ENCODE data around the gene JAM2.
A peak's percentile ranks its signal among the peaks of the same experiment; 100 is the strongest.

Gene JAM2

GRCh38 chr21:25639551-25640201 lies 618 bp downstream of the JAM2 start:
- peak overlapping the region; percentile 31 for H3K27ac ChIP-seq (ENCODE audit: low read length)
- no peaks in the 10 kb centered on the region for H3K27me3 ChIP-seq (ENCODE audit: low read depth, low read length)
- no peaks in the 10 kb centered on the region for H3K36me3 ChIP-seq (replicated peaks; ENCODE audit: low read depth, low read length)
- H3K4me2 ChIP-seq (ENCODE audit: low read length): peak overlapping the region; percentile 90
- H2AFZ ChIP-seq (ENCODE audit: low read depth, low read length): peak overlapping the region; percentile 85
- peak overlapping the region; percentile 79 for H3K9ac ChIP-seq (ENCODE audit: low read length)
- H3K9me3 ChIP-seq (ENCODE audit: insufficient read depth, low read length): no peaks in the 10 kb centered on the region
- TF ChIP-seq EZH2phosphoT487 (IDR thresholded peaks at IDR 0.05; ENCODE audit: low read depth): no peak
- TF ChIP-seq, protein P1, sequence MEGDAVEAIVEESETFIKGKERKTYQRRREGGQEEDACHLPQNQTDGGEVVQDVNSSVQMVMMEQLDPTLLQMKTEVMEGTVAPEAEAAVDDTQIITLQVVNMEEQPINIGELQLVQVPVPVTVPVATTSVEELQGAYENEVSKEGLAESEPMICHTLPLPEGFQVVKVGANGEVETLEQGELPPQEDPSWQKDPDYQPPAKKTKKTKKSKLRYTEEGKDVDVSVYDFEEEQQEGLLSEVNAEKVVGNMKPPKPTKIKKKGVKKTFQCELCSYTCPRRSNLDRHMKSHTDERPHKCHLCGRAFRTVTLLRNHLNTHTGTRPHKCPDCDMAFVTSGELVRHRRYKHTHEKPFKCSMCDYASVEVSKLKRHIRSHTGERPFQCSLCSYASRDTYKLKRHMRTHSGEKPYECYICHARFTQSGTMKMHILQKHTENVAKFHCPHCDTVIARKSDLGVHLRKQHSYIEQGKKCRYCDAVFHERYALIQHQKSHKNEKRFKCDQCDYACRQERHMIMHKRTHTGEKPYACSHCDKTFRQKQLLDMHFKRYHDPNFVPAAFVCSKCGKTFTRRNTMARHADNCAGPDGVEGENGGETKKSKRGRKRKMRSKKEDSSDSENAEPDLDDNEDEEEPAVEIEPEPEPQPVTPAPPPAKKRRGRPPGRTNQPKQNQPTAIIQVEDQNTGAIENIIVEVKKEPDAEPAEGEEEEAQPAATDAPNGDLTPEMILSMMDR (IDR thresholded peaks at IDR 0.05; ENCODE audit: low read depth, low read length): peak; percentile 39
- peaks cover 17% of the 10 kb centered on the region for H3K4me1 ChIP-seq (ENCODE audit: low read length)
- no peaks in the 10 kb centered on the region for H4K20me1 ChIP-seq (ENCODE audit: insufficient read depth, low read length)
- H3K79me2 ChIP-seq (ENCODE audit: low read length): no peaks in the 10 kb centered on the region
- H3K4me3 ChIP-seq (ENCODE audit: low read length): peak overlapping the region; percentile 83

- Histone ChIP-seq H3K36me3 (replicated peaks; ENCODE audit: low read depth, low read length) (no peaks in the 10 kb centered on the region), H3K9me3 (ENCODE audit: insufficient read depth, low read length) (no peaks in the 10 kb centered on the region), H3K27me3 (ENCODE audit: low read depth, low read length) (no peaks in the 10 kb centered on the region), H3K9ac (ENCODE audit: low read length) (peak overlapping the region; percentile 79), H3K27ac (ENCODE audit: low read length) (no peak overlapping the region), H3K4me2 (ENCODE audit: low read length) (peak overlapping the region; percentile 90), H3K4me1 (ENCODE audit: low read length) (peaks cover 17% of the 10 kb centered on the region), H3K4me3 (ENCODE audit: low read length) (peak overlapping the region; percentile 83), H4K20me1 (ENCODE audit: insufficient read depth, low read length) (no peaks in the 10 kb centered on the region), H2AFZ (ENCODE audit: low read depth, low read length) (peak overlapping the region; percentile 85), H3K79me2 (ENCODE audit: low read length) (no peaks in the 10 kb centered on the region)
- no peak for TF ChIP-seq EZH2phosphoT487 (IDR thresholded peaks at IDR 0.05; ENCODE audit: low read depth)
- TF ChIP-seq, protein P1 (IDR thresholded peaks at IDR 0.05; ENCODE audit: low read depth, low read length): no peak
These were observed 1.3 kb downstream of the JAM2 start for GRCh38 chr21:25640202-25640942.

GRCh38 chr21:25640943-25641292 lies 1.9 kb downstream of the JAM2 start:
- Histone ChIP-seq H3K9ac (ENCODE audit: low read length) (no peak overlapping the region), H3K9me3 (ENCODE audit: insufficient read depth, low read length) (no peaks in the 10 kb centered on the region), H2AFZ (ENCODE audit: low read depth, low read length) (no peak overlapping the region), H3K4me2 (ENCODE audit: low read length) (no peak overlapping the region), H3K4me3 (ENCODE audit: low read length) (no peak overlapping the region), H3K79me2 (ENCODE audit: low read length) (no peaks in the 10 kb centered on the region), H4K20me1 (ENCODE audit: insufficient read depth, low read length) (no peaks in the 10 kb centered on the region), H3K4me1 (ENCODE audit: low read length) (peaks cover 17% of the 10 kb centered on the region), H3K27ac (ENCODE audit: low read length) (no peak overlapping the region), H3K27me3 (ENCODE audit: low read depth, low read length) (no peaks in the 10 kb centered on the region), H3K36me3 (replicated peaks; ENCODE audit: low read depth, low read length) (no peaks in the 10 kb centered on the region)
- no peak for TF ChIP-seq EZH2phosphoT487 (IDR thresholded peaks at IDR 0.05; ENCODE audit: low read depth)
- TF ChIP-seq, protein P1 (IDR thresholded peaks at IDR 0.05; ENCODE audit: low read depth, low read length): no peak

- H3K4me2 ChIP-seq (ENCODE audit: low read length): no peak overlapping the region
- no peaks in the 10 kb centered on the region for H3K27me3 ChIP-seq (ENCODE audit: low read depth, low read length)
- H3K4me3 ChIP-seq (ENCODE audit: low read length): no peak overlapping the region
- no peaks in the 10 kb centered on the region for H4K20me1 ChIP-seq (ENCODE audit: insufficient read depth, low read length)
- no peak overlapping the region for H3K27ac ChIP-seq (ENCODE audit: low read length)
- no peak for TF ChIP-seq EZH2phosphoT487 (IDR thresholded peaks at IDR 0.05; ENCODE audit: low read depth)
- no peak overlapping the region for H3K9ac ChIP-seq (ENCODE audit: low read length)
- no peak overlapping the region for H2AFZ ChIP-seq (ENCODE audit: low read depth, low read length)
- no peaks in the 10 kb centered on the region for H3K9me3 ChIP-seq (ENCODE audit: insufficient read depth, low read length)
- H3K79me2 ChIP-seq (ENCODE audit: low read length): no peaks in the 10 kb centered on the region
- H3K4me1 ChIP-seq (ENCODE audit: low read length): peaks cover 5% of the 10 kb centered on the region
- H3K36me3 ChIP-seq (replicated peaks; ENCODE audit: low read depth, low read length): no peaks in the 10 kb centered on the region
These were observed 4.4 kb downstream of the JAM2 start for GRCh38 chr21:25643486-25643885.

Data from OCI-LY3 (cell line).